ENCODE data around the gene LYST.
"Not testable (repeated sequence)": the region's sequence is repeated elsewhere in the genome, so short reads cannot be mapped to it uniquely, and the experiment has no call there.

LYST gene

DNA sequence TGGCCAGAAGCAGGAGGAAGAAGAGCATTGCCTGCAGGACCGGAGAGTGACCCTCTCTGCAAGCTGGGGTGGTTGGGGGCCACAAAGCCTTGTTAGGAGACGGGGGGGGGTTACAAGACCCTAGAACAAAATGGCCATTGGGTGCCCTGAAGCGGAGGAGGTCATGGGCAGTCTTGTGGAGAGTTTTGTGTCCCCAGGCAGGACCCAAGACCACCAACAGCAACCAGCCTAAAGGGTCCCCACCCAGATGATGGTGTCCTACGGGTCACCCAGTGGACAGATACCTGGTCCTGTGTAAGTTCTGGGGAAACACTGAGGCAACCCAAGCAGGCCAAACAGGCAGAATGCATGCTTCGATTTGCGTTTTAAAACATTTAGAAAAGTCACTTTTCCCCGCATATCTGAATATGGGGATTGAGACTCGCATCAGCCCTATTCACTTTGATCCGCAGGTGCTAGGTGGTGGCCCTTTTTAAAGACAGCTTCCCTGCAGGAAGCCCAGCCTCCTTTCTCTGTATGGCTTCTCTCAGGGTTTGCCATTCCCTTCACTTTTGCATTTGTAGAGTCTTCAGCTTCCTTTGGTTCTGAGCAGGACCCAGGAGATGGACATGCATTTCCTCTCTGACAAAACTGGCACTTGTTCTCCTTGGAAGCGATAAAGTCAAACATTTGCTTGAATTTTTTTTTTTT, 238.2 kb downstream of the LYST start:
- no peak for DNase-seq

DNA sequence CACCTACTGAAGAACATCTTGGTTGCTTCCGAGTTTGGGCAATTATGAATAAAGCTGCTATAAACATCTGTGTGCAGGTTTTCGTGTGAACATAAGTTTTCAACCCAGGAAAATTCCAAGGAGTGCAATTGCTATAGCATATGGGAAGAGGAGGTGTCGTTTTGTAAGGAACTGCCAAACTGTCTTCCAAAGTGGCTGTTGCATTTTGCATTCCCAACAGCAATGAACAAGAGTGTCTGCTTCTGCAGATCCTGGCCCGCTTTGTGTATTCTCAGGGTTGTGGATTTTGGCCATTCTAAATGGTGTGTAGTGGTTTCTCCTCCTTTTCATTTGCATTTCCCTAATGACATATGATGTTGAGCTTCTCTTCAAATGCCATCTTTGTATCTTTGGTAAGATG, 240.9 kb downstream of the LYST start:
- no peak for DNase-seq

DNA sequence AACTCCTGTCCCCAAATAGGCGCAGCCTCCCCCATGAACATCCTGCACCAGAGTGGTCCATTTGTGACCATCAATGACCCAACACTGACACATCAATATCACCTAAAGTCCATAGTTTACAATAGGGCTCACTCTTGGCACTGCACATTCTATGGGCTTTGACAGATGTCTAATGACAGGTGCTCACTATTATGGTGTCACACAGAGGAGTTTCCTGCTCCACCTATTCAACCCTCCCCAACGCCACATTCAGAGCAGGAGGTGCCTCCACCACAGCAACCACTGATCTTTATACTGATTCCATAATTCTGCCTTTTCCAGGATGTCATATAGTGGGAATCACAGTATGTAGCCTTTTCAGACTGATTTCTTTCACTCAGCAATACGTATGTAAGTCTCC, 241.4 kb downstream of the LYST start:
- DNase-seq: no peak

DNA sequence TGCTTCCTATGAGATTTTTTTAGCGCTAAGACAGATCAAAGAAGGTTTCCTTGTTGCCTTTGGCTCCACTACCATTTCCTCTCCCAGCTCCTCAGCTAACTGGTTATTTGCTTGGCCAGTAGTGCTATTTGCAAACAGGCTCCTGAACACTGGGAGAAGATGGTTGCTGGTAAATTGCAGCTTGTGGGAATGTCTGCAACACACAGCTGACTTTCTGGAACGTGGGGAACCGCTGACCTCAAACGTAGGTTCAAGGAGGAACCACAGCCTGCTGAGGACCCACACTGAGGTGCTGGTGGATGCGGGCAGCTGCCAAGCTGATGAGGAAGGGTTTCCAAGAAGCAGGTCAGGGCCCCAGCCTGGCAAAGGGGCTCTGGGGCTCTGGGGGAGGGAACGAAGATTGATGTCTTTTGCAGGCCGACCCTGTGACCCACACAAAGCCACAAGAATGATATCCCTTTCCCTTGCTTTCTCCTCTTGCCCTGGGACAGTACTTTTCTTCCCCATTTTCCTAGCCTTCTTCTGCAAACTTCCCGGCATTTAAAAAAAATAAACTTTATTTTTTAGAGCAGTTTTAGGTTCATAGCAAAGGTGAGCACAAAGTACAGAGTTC, 241.9 kb downstream of the LYST start:
- no peak for DNase-seq

GRCh38 chr1:235622936-235623779, 243.5 kb downstream of the LYST start:
- DNase-seq: no peak

GRCh38 chr1:235619149-235619548, 247.6 kb downstream of the LYST start:
- not testable (repeated sequence) for DNase-seq

- no peak for DNase-seq
These were observed 248.9 kb downstream of the LYST start for GRCh38 chr1:235617808-235618207.

DNA sequence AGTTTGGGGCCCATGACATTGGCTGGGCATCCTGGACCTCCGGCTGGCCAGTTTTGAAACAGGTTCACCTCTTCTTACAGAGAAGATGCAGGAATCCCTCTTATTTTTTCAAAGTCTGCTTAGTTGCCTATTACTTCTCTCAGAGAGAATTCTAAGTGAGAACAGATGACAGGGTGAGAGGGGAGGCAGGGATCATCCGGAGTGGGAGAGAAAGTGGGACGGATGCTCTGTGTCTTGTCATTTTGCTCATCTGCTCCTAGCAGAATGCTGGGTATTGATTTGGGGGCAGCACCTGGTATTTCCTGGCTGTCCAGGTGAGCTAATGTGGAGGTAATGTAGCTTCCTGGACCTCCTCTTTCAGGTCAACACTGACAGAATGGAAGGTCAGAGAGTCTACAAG, 249.6 kb downstream of the LYST start:
- no peak for DNase-seq

DNA sequence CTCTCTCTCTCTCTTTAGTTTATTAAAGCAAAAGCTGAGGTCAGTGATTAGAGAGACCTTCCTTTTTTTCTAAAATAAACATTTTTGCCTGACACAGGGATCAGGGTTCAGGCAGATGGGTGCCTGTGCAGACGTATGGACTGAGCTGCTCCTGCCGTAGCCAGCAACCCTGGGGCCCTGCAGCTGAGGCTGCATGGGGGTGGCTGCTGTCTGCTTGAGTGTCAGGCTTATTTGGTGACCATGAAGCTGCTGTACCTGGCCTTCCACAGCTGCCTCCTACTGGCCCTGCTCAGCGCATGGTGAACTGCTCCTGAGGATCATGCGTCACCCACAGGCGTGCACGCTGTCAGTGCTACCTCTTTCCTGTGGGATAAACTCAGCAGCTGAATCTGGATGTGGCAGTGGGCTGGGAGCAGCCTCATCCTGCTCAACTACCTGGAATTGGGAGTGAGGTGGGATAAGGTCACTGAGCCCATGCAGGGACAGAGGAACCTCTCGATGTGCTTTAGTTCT, 252.2 kb downstream of the LYST start:
- no peak for DNase-seq

- DNase-seq: no peak
These were observed 253.1 kb downstream of the LYST start for GRCh38 chr1:235613602-235614001.

DNA sequence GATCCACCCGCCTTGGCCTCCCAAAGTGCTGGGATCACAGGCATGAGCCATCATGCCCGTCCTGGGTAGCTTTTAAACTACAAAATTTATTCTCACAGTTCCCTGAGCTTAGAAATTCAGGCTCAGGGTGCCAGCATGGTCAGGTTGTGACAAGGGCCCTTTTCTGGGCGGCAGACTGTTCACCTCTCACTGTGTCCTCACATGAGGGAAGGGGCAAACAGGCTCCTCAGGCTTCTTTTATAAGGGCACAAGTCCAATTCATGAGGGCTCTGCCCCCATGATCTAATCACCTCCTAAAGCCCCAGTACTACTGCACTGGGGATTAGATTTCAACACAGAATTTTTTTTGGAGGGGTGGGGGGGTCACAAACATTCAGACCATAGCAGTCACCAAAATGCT, 253.9 kb downstream of the LYST start:
- no peak for DNase-seq

Data from stimulated activated CD4-positive, alpha-beta T cell treated with anti-CD3 and anti-CD28 coated beads, Interleukin-2, amount 100 ng/mL, for 48 hours (primary cell).